Gastrocnemius medialis (tissue), 4 donors: ENCODE measurements around the gene TMEM53. TPM values are rescaled to one million over a fixed set of nuclear protein-coding genes. Genes with fewer than 3 reads are reported as not detected.
A peak's percentile ranks its signal among the peaks of the same experiment; 100 is the strongest.

ENCODE experiments used
- ATAC-seq, 2 donors: fragments of 150-250 bp; one replicate each; pipeline ENCODE4 v1.9.1; 2016
- DNase-seq, 2 donors: peaks; one replicate each; pipeline ENCODE4 v3.0.0-alpha.2; 2019
- H3K27ac ChIP-seq, 4 donors: fragments of 200-600 bp; sonication (generic); 1 replicate in 1 of 4; 2 replicates in 3 of 4; pipeline ENCODE4 v1.5.1; 2016 to 2018; ENCODE audit warnings: mild to moderate bottlenecking in 2 of 4, moderate library complexity in 1 of 4
- H3K27me3 ChIP-seq, 3 donors: fragments of 200-600 bp; sonication (generic) in 2 of 3; 1 replicate in 1 of 3; 2 replicates in 2 of 3; pipeline versions ENCODE4 v1.5.1 to v1.6.0; 2016 to 2019; ENCODE audit warnings: mild to moderate bottlenecking in 1 of 3, moderate library complexity in 1 of 3
- H3K36me3 ChIP-seq, 2 donors: fragments of 200-600 bp; sonication (generic) in 1 of 2; one replicate each; pipeline ENCODE4 v1.5.1; 2017 to 2018
- H3K4me1 ChIP-seq, 2 donors: fragments of 200-600 bp; sonication (generic) in 1 of 2; one replicate each; pipeline ENCODE4 v1.5.1; 2016 to 2017; ENCODE audit warnings: mild to moderate bottlenecking in 2 of 2
- H3K4me3 ChIP-seq, 4 donors: fragments of 200-600 bp; sonication (generic) in 3 of 4; 1 replicate in 1 of 4; 2 replicates in 3 of 4; pipeline ENCODE4 v1.5.1; 2016 to 2019; ENCODE audit warnings: mild to moderate bottlenecking in 2 of 4
- H3K9me3 ChIP-seq, 3 donors: fragments of 200-600 bp; sonication (generic) in 2 of 3; 1 replicate in 1 of 3; 2 replicates in 2 of 3; pipeline ENCODE4 v1.5.1; 2016 to 2019
- POLR2A ChIP-seq, 2 donors: fragments of 450-650 bp; IDR thresholded peaks; one replicate each; pipeline ENCODE4 v1.6.1; 2017; ENCODE audit warnings: antibody characterized with exemption in 2 of 2, mild to moderate bottlenecking in 2 of 2, moderate library complexity in 2 of 2
- in situ Hi-C, 4 donors: fragments of 200-750 bp; cut with MboI; loops; one replicate each; pipeline versions ENCODE4 v1.15.0 to v1.8.0; 2017; ENCODE audit warnings: low sequenced_read_pairs in 4 of 4
- intact Hi-C: fragments of 100-400 bp; cut with DNase I; formaldehyde crosslinking; loops from one replicate; pipeline ENCODE4 v1.15.1; 2023; ENCODE audit warnings: low total_unique reads
- total RNA-seq, 4 donors: library from RNA; depleted of rRNA; stranded (reverse); fragments of >200 nt; gene quantifications; one replicate each; pipeline versions ENCODE4 v1.1.0 to v1.2.3, GENCODE V29; 2016
- TF ChIP-seq, protein P1 (sequence below), 5 experiments: fragments of 450-650 bp in 3 of 5; fragments of 200-600 bp in 2 of 5; sonication (generic) in 2 of 5; IDR thresholded peaks in 4 of 5; conservative IDR thresholded peaks in 1 of 5; 1 replicate in 4 of 5; 2 replicates in 1 of 5; pipeline ENCODE4 v1.5.1; 2016 to 2019; ENCODE audit warnings: antibody characterized with exemption in 5 of 5, mild to moderate bottlenecking in 3 of 5, moderate library complexity in 3 of 5

TMEM53 gene
- total RNA-seq, 4 donors from 2014 or later: 2.6 to 5.9 (median 4.2) TPM

DNA sequence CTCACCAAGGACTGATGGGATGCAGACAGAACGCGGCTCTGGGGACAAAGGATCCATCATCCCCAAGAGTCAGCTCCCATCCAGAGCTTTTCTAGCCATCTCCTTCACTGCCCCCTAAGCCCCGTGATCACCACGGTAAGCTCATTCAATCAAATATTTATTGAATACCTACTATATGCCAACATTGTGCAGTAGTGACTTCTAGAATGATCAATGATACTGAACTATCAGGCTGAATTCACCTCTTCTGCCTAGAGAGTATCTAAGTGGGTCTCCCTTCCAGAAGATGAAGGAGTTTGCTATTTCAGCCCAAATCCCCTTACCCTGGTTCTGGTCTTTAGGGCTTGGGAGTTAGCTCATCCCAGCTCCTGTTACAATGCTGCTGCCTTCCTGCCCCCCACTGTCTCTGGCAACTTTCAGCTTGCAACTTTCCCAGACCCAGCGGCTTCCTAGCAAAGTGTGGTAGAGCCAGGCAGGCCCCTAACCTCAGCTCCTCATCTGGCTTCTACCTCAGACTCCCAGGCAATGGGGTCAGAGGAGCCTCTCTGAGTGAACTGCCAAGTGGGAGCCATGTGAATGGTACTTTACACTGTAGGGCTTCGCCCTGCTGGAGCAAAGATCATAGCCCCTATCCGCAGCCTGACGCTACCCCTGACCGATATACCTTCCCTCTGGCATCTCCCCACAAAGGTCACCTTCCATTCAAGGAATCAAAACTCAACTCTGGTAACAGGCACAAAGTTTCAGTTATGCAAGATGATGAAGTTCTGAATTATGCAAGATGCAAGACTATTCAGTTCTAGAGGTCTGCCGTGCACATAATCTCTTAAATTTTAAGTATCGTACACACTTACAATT is 20.9 kb downstream of the TMEM53 start:
- peaks cover 0 to 11% of the 10 kb centered on the region in 2 donors for H3K4me1 ChIP-seq
- H3K27me3 ChIP-seq: no peaks in the 10 kb centered on the region
- DNase-seq (no peak), ATAC-seq (no peak)
- intact Hi-C loops (loop anchor here (1.0 to 10.0 kb wide), 2 partner anchors 44 to 439 kb away; partner anchors contain the start of gene DMAP1), in situ Hi-C loops (loop anchor here (5.0 to 10.0 kb wide), 3 partner anchors 41 to 49 kb away; no protein-coding TSS in a partner anchor)
- no peaks in the 10 kb centered on the region for H3K9me3 ChIP-seq
- TF ChIP-seq POLR2A (IDR thresholded peaks at IDR 0.05): no peak
- TF ChIP-seq, protein P1, sequence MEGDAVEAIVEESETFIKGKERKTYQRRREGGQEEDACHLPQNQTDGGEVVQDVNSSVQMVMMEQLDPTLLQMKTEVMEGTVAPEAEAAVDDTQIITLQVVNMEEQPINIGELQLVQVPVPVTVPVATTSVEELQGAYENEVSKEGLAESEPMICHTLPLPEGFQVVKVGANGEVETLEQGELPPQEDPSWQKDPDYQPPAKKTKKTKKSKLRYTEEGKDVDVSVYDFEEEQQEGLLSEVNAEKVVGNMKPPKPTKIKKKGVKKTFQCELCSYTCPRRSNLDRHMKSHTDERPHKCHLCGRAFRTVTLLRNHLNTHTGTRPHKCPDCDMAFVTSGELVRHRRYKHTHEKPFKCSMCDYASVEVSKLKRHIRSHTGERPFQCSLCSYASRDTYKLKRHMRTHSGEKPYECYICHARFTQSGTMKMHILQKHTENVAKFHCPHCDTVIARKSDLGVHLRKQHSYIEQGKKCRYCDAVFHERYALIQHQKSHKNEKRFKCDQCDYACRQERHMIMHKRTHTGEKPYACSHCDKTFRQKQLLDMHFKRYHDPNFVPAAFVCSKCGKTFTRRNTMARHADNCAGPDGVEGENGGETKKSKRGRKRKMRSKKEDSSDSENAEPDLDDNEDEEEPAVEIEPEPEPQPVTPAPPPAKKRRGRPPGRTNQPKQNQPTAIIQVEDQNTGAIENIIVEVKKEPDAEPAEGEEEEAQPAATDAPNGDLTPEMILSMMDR (IDR thresholded peaks at IDR 0.05 in 4 of 5, conservative IDR thresholded peaks at IDR 0.05 in 1 of 5): peak in 1 of 5 experiments; percentile 27
- no peak overlapping the region for H3K27ac ChIP-seq
- H3K36me3 ChIP-seq: peaks cover 0 to 30% of the 10 kb centered on the region in 2 donors
- no peak overlapping the region for H3K4me3 ChIP-seq

DNA sequence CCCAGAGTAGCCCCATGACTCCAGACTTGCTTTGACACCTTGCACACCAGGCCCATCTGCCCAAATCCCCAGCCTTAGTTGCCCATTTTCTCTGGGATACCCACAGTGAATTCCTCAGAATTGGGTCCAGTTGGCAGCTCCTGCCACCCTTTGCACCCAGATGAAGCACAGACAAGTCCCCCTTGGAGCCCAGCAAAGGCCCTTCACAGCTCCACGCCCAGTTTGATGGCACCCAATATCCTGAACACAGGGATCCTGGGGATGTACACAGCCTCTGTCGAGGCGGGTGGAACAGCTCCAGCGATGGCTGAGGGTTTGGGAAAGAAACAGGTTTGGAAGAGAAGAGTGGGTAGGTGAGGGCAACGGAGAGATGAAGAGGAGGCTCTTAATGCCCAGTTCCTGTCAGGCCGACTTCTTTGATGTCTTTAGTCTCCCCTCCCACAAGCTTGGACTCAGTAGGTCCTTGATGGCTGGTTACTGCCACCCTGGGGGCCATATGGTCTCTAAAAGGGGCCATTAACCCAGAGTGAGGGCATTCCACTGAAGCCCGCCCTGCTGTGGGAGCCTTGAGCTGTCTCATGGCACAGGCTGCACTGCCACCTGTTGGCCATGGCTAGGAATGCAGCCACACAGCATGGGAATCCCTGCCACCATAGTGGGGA is 21.7 kb downstream of the TMEM53 start:
- Histone ChIP-seq H3K4me3 (no peak overlapping the region), H3K4me1 (peaks cover 0 to 18% of the 10 kb centered on the region in 2 donors), H3K27me3 (no peaks in the 10 kb centered on the region), H3K9me3 (no peaks in the 10 kb centered on the region), H3K36me3 (peaks cover 0 to 31% of the 10 kb centered on the region in 2 donors), H3K27ac (no peak overlapping the region)
- DNase-seq (peak; percentile 43 to 72), ATAC-seq (peak; percentile 79 to 88)
- in situ Hi-C loops (loop anchor here (5.0 to 10.0 kb wide), 3 partner anchors 40 to 48 kb away; no protein-coding TSS in a partner anchor), intact Hi-C loops (loop anchor here (1.0 to 10.0 kb wide), 2 partner anchors 43 to 438 kb away; partner anchors contain the start of gene DMAP1)
- TF ChIP-seq, protein P1 (IDR thresholded peaks at IDR 0.05 in 4 of 5, conservative IDR thresholded peaks at IDR 0.05 in 1 of 5): peak; percentile 91 to 97 (median 96)
- TF ChIP-seq POLR2A (IDR thresholded peaks at IDR 0.05): no peak

DNA sequence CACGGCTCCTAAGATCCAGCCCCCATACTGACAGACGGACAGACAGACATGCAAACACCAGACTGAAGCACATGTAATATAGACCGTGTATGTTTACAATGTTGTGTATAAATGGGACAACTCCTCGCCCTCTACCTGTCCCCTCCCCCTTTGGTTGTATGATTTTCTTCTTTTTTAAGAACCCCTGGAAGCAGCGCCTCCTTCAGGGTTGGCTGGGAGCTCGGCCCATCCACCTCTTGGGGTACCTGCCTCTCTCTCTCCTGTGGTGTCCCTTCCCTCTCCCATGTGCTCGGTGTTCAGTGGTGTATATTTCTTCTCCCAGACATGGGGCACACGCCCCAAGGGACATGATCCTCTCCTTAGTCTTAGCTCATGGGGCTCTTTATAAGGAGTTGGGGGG is 23.2 kb downstream of the TMEM53 start:
- no peak for ATAC-seq
- peaks cover 0 to 31% of the 10 kb centered on the region in 2 donors for H3K36me3 ChIP-seq
- H3K27ac ChIP-seq: peak overlapping the region in 3 of 4 donors; percentile 32 to 79 (median 50)
- TF ChIP-seq, protein P1 (IDR thresholded peaks at IDR 0.05 in 4 of 5, conservative IDR thresholded peaks at IDR 0.05 in 1 of 5): no peak
- no peak for TF ChIP-seq POLR2A (IDR thresholded peaks at IDR 0.05)
- intact Hi-C loops: loop anchor here (10.0 kb wide), 1 partner anchor 436 kb away; the partner anchor contains the start of gene DMAP1
- peaks cover 9 to 27% of the 10 kb centered on the region in 2 donors for H3K4me1 ChIP-seq
- DNase-seq: no peak
- no peak overlapping the region for H3K4me3 ChIP-seq
- H3K27me3 ChIP-seq: no peaks in the 10 kb centered on the region
- in situ Hi-C loops: loop anchor here (5.0 to 10.0 kb wide), 3 partner anchors 39 to 46 kb away; no protein-coding TSS in a partner anchor
- H3K9me3 ChIP-seq: no peaks in the 10 kb centered on the region

DNA sequence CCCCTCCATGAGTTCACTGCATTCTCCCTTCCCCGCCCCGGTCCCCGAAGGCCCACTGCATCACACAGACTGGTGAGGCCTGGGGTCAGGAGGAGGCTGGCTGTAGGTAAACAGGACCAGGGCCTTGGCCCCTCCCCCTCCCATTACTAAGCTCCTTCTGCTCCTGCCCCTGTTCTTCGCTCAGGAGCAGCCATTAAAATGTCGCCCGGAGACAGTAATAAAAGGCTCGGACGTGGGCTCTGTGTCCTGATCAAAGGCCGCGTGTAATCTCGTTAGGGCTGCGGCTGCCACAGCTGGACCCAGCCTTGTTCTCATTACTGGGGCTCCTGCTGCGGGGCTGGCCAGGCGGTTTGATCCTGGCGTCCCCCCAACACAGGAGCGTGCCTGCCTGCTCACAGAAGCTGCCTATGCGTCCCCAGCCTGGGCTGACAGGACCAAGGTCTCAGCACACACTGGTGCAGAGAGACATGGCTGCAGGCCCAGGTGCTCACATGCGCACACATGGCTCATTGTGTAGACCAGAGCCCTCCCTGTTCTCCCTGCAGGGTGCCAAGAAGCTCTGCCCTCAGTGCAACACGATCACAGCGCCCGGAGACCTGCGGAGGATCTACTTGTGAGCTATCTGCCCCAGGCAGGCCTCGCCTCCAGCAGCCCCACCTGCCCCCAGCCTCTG is 24.0 kb downstream of the TMEM53 start:
- Histone ChIP-seq H3K9me3 (no peaks in the 10 kb centered on the region), H3K36me3 (peaks cover 0 to 31% of the 10 kb centered on the region in 2 donors), H3K4me1 (peaks cover 16 to 34% of the 10 kb centered on the region in 2 donors), H3K4me3 (no peak overlapping the region), H3K27me3 (no peaks in the 10 kb centered on the region), H3K27ac (peak overlapping the region in 3 of 4 donors; percentile 32 to 79 (median 71))
- intact Hi-C loops (loop anchor here (10.0 kb wide), 1 partner anchor 435 kb away; the partner anchor contains the start of gene DMAP1), in situ Hi-C loops (loop anchor here (5.0 to 10.0 kb wide), 3 partner anchors 38 to 45 kb away; no protein-coding TSS in a partner anchor)
- ATAC-seq (peak; percentile 44 to 47), DNase-seq (peak; percentile 74 to 78)
- TF ChIP-seq, protein P1 (IDR thresholded peaks at IDR 0.05 in 4 of 5, conservative IDR thresholded peaks at IDR 0.05 in 1 of 5): no peak
- TF ChIP-seq POLR2A (IDR thresholded peaks at IDR 0.05): no peak
